HepG2 (cell line): Measurements from ENCODE around the gene SPATS2. TPM values are rescaled to one million over a fixed set of nuclear protein-coding genes. Genes with fewer than 3 reads are reported as not detected.
"Not testable (repeated sequence)": the region's sequence is repeated elsewhere in the genome, so short reads cannot be mapped to it uniquely, and the experiment has no call there.

Experiments
- ATAC-seq: fragments of 200-7000 bp; cut with Tn5 transposase; 3 replicates; pipeline ENCODE4 v1.9.1; 2020; ENCODE audit warnings: mild to moderate bottlenecking, moderate library complexity
- BruUV-seq: library from RNA; stranded (reverse); fragments of 400-500 nt; replicated peaks from 2 replicates; lab custom pipeline; 2021; lab: Mats Ljungman, UMichigan
- CTCF ChIA-PET: fragments of 300-600 bp; formaldehyde crosslinking; extraction: SDS; loops from one replicate; lab custom pipeline; 2021; ENCODE audit warnings: low total read pairs, inconsistent platforms, low intra/inter-chr PET ratio; lab: Yijun Ruan, JAX
- POLR2A ChIA-PET: fragments of 350-600 bp; sonication (Branson Sonifier 250); formaldehyde crosslinking; loops from one replicate; lab custom pipeline; 2020; ENCODE audit warnings: antibody characterized with exemption, inconsistent platforms; lab: Yijun Ruan, JAX
- DNase-seq: peaks from one replicate; pipeline ENCODE4 v3.0.0-alpha.2; 2015; ENCODE audit warnings: low spot score
- FAIRE-seq: peaks from 3 replicates; lab custom pipeline; 2011; peaks lifted over from hg19 to GRCh38; lab: Jason Lieb, UNC
- H2AFZ ChIP-seq: one replicate; pipeline ENCODE4 v1.6.1; 2011; ENCODE audit warnings: low read length, inconsistent platforms
- H3K27ac ChIP-seq: fragments of 300-600 bp; 3 replicates; pipeline ENCODE4 v1.8.0; 2011; ENCODE audit warnings: mixed run types, mild to moderate bottlenecking, mixed read lengths, low read length, inconsistent platforms; ENCODE audit not compliant: insufficient read depth; ENCODE audit errors: extremely low read length
- H3K27me3 ChIP-seq, 2 experiments: fragments of 200-600 bp in 1 of 2; 2 replicates in 1 of 2; 3 replicates in 1 of 2; pipeline versions ENCODE4 v1.6.0 to v1.8.0; 2011; ENCODE audit warnings: low read length in 2 of 2, mild to moderate bottlenecking in 2 of 2, moderate library complexity in 2 of 2, inconsistent platforms in 1 of 2; ENCODE audit not compliant: insufficient read depth in 2 of 2, control insufficient read depth in 1 of 2
- H3K36me3 ChIP-seq, 2 experiments: fragments of 200-600 bp in 1 of 2; replicated peaks in 1 of 2; 2 replicates in 1 of 2; 3 replicates in 1 of 2; pipeline versions ENCODE4 v1.5.1 to v1.8.0; 2011; ENCODE audit warnings: low read length in 2 of 2, inconsistent platforms in 1 of 2; ENCODE audit not compliant: insufficient read depth in 2 of 2, control insufficient read depth in 1 of 2
- H3K4me1 ChIP-seq: 2 replicates; pipeline ENCODE4 v1.5.1; 2012; ENCODE audit warnings: low read length, inconsistent platforms; ENCODE audit not compliant: insufficient read depth
- H3K4me2 ChIP-seq: 2 replicates; pipeline ENCODE4 v1.6.0; 2011; ENCODE audit warnings: low read depth, low read length, inconsistent platforms
- H3K4me3 ChIP-seq, 3 experiments: fragments of 200-600 bp in 1 of 3; sonication (generic), shearing (Covaris generic) in 1 of 3; replicated peaks in 1 of 3; 2 replicates each; pipeline ENCODE4 v1.5.1; 2011 to 2016; ENCODE audit warnings: low read length in 3 of 3, inconsistent platforms in 2 of 3, low read depth in 2 of 3, mild to moderate bottlenecking in 2 of 3, control low read depth in 1 of 3, mixed read lengths in 1 of 3; ENCODE audit not compliant: insufficient read depth in 1 of 3
- H3K79me2 ChIP-seq: one replicate; pipeline ENCODE4 v1.6.1; 2011; ENCODE audit warnings: low read length, inconsistent platforms; ENCODE audit not compliant: insufficient read depth
- H3K9ac ChIP-seq: 2 replicates; pipeline ENCODE4 v1.6.0; 2011; ENCODE audit warnings: mild to moderate bottlenecking, low read depth, low read length, inconsistent platforms; ENCODE audit not compliant: insufficient read depth
- H3K9me3 ChIP-seq: 2 replicates; pipeline ENCODE4 v1.5.1; 2012; ENCODE audit warnings: mild to moderate bottlenecking, low read length
- H4K20me1 ChIP-seq: 2 replicates; pipeline ENCODE4 v1.6.0; 2011; ENCODE audit warnings: inconsistent platforms, mild to moderate bottlenecking, low read length, moderate library complexity; ENCODE audit not compliant: insufficient read depth
- ZNF318 ChIP-seq: sonication (generic); formaldehyde crosslinking; IDR thresholded peaks from 2 replicates; pipeline ENCODE4 v1.4.0; 2020; ENCODE audit warnings: mild to moderate bottlenecking, missing genetic modification reagents
- WGBS: methylation state at CpG from one replicate; pipeline ENCODE4 v1.1.6; 2017; ENCODE audit warnings: low lambda C conversion rate; 5-methylcytosine and 5-hydroxymethylcytosine counted together
- in situ Hi-C: cut with HindIII; loops from 2 replicates; pipeline ENCODE4 v1.10.0; 2017; ENCODE audit warnings: low pct_unique_long_range_greater_than_20kb; ENCODE audit not compliant: extremely low pct_ligation_motif_present
- intact Hi-C: fragments of 100-400 bp; cut with micrococcal nuclease; formaldehyde crosslinking; loops from one replicate; pipeline ENCODE4 v1.10.0; 2022; ENCODE audit not compliant: unreplicated experiment
- polyA plus RNA-seq, 8 experiments: library from polyadenylated mRNA; depleted of rRNA in 3 of 8; stranded (reverse) in 7 of 8; unstranded in 1 of 8; fragments of >200 nt; fragmentation: Illumina TruSeq in 4 of 8; extraction: Trizol in 4 of 8; gene quantifications; 2 replicates each; pipeline versions ENCODE4 v1.2.1 to v1.2.3, GENCODE V29; 2011 to 2016; ENCODE audit warnings: low read depth in 4 of 8, missing spikeins in 1 of 8, mixed read lengths in 1 of 8; ENCODE audit not compliant: insufficient read depth in 1 of 8
- total RNA-seq, 5 experiments: library from RNA; depleted of rRNA; stranded (reverse); fragments of >200 nt; fragmentation: Illumina TruSeq; extraction: Trizol; gene quantifications; 2 replicates each; pipeline ENCODE4 v1.2.3, GENCODE V29; 2016; ENCODE audit warnings: low read depth in 1 of 5

SPATS2 gene
- total and polyA plus RNA-seq, 2 of the 13 experiments (the other 11 are each of a cell fraction or from before 2014, with no cell fraction given), result 19.3 to 28.1 TPM

- no peak for TF ChIP-seq ZNF318
Measured at GRCh38 chr12:49367381-49368239, at the start of gene SPATS2 (continued).

- H3K4me2 ChIP-seq, H3K27ac ChIP-seq, H3K9me3 ChIP-seq, H3K9ac ChIP-seq, ATAC-seq, H3K79me2 ChIP-seq, H3K4me3 ChIP-seq, CTCF ChIA-PET, POLR2A ChIA-PET, H3K36me3 ChIP-seq, intact Hi-C loops, in situ Hi-C loops, H4K20me1 ChIP-seq, H3K27me3 ChIP-seq, DNase-seq, H2AFZ ChIP-seq, FAIRE-seq, BruUV-seq: not testable (repeated sequence)
- 68% methylated on average over 9 of the region's 9 CpGs for WGBS
- peaks cover 15% of the 10 kb centered on the region for H3K4me1 ChIP-seq
Measured at GRCh38 chr12:49320411-49321103, 46.7 kb upstream of the SPATS2 start.
